Activated T-cell treated with anti-CD3 and anti-CD28 coated beads for 1 hour (primary cell): ENCODE results near the gene PYGO2.
"Not testable (repeated sequence)": the region's sequence is repeated elsewhere in the genome, so short reads cannot be mapped to it uniquely, and the experiment has no call there.

Experiments used
- DNase-seq: peaks from one replicate; pipeline ENCODE4 v3.0.0-alpha.2; 2020; ENCODE audit warnings: low read depth

Gene PYGO2

DNA sequence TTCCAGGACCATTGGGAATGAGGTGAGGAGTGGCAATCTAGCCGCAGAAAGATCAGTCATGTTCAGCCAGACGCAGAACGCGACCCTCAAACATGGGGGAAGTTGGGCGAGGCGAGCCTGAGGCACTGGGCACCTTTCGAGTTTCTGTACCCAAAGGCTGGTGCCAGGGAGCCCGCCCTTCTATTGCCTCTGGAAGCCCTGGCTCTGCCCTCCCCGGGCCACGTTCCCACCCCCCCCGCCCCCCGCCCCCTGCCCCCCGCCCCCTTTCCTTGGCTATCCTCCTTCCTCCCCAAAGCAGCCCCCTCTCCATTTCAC lies 38.8 kb upstream of the PYGO2 start:
- DNase-seq, result no peak

DNA sequence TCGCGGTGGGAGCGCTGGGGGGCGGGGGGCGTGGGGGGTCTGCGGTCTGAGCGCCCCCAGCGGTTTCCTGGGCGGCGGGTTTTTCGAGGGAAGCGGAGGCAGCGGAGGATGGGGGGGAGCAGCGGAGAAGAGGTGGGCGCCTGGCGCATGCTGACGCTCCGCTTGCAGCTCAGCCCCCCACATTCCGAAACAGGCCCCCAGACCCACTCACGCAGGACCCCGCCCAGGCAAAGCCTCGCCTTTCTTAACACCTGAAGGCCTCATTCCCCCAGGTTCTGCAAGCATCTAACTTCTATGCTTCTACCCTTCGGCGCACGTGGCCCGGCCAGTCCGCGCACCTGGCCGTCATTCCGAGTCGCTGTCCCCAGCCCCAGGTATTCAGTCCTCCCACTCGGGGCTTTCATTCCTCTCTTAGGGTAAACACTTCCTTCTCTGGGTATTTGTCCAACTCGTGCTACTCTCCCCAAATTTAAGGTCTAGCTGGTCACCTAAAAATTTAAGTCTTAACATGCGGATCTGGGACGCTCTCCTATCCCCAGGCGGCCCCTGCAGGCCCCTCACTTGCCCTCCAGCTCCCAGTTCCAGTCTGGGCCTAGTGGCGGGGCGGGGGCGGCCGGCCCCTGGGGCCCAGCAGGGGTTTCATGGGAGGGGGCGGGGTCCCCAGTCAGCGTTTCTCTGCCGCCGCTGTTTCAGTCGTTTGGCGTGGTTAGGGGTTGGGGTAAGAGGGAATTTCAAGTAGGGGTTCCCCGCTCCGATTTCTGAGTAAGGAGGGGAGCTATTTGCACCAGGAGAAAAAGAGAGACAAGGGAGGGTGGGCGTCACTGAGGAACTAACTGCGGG lies 38.2 kb upstream of the PYGO2 start:
- DNase-seq, result no peak

DNA sequence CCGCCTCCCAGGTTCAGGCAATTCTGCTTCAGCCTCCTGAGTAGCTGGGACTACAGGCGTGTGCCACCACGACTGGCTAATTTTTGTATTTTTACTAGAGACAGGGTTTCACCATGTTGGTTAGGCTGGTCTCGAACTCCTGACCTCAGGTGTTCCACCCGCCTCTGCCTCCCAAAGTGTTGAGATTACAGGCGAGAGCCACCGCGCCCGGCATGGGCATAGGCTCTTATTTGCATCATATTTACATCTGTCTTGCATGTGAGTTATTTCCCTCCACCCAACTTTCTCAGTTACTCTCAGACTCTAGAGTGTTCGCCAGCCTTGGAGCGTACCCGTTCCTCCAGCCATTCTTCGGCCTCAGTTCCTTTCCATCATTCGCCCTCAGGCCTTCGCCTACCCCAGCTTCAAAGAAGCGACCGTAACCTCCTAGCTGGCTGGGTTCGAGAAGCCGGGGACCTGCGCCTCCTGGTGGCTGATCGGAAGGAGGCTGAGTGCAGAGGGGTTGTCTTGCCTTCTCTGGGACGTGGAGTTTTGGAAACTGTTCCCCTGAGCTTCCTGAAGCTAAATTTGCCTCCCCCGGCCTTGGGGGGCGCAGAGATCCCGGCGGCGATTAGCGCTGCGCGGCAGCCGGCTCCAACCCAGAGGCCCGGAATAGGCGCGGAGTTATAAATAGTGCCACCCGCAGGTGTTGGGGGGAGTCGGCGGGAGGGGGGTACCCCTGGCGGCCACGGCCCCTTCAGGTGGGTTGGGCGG lies 37.4 kb upstream of the PYGO2 start:
- peak; percentile 60 for DNase-seq

- DNase-seq, result no peak
Observed at GRCh38 chr1:154998201-154998780, 36.7 kb upstream of the PYGO2 start.

- no peak for DNase-seq
Observed at GRCh38 chr1:154996966-154997701, 35.6 kb upstream of the PYGO2 start.

DNA sequence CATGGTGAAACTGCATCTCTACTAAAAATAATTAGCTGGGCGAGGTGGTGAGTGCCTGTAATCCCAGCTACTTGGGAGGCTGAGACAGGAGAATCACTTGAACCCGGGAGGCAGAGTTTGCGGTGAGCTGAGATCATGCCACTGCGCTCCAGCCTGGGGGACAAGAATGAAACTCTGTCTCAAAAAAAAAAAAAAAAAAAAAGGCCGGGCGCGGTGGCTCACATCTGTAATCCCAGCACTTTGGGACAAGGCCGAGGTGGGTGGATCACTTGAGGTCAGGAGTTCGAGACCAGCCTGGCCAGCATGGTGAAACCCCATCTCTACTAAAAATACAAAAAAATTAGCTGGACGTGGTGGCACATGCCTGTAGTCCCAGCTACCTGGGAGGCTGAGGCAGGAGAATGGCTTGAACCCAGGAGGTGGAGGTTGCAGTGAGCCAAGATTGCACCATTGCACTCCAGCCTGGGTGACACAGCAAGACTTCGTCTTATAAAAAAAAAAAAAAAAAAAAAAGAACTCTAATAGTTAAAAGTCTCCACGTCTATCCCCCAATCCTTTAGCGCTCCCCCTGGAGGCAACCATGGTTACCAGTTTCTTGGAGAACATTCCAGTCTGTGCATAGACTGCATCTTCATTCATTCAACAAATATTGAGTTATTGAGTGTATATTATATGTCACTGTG lies 33.9 kb upstream of the PYGO2 start:
- DNase-seq, result not testable (repeated sequence)

DNA sequence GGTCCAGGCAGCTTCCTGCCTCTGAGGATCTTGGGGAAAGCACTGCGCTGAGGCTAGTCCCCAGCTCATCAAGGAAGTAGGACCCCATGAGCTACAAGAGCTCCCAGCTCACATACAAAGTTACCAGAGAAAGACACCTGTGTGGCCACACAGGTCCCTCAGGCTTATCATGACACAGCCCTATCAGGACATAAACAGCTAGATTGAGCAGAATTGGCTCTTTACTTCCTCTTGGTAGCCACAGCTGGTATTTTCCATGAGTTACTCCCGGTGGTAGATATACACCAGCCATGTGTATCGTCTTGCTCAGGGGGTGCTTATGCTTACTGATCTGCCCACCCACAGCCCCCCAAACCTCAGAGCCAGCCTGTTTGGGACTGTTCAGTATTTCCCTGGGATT lies 33.0 kb upstream of the PYGO2 start:
- DNase-seq, result no peak

GRCh38 chr1:154994269-154994587 lies 32.6 kb upstream of the PYGO2 start:
- no peak for DNase-seq

DNA sequence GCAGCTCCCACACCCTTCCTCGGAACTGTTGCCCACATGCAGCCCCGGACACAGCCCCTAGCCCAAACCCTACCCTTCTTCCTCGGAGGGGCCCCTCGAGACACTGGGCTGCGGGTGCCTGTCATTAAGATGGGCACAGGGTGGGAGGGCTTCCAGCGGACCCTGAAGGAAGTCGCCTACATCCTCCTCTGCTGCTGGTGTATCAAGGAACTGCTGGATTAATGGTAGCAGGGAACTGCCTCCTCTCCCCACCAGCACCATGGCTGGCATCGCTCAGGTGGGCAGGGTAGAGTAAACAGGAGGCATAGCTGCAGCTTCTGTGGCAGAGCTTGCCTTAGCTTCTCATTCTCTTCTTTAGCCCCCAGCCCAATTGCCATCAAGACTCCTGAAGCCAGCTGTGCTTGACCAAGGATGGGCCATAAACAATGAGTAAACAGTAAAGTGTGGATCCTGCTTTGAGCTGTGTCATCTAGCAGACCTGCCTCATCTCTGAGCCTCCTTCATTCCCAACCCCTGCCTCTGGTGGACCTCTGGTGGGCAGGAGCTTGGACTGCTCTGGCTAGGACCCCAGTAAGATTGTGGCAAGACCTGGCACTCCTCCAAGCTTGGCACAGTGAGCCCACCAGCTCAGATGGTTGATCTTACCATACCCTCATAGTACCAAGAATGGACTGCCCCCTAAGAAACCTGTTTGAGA lies 32.1 kb upstream of the PYGO2 start, which contains the start of gene LENEP:
Gene LENEP, plus strand, starts transcription at position 15 of the 697 bp plus-strand sequence. Its CDS starts 22 bp downstream, at position 37.
- no peak for DNase-seq

DNA sequence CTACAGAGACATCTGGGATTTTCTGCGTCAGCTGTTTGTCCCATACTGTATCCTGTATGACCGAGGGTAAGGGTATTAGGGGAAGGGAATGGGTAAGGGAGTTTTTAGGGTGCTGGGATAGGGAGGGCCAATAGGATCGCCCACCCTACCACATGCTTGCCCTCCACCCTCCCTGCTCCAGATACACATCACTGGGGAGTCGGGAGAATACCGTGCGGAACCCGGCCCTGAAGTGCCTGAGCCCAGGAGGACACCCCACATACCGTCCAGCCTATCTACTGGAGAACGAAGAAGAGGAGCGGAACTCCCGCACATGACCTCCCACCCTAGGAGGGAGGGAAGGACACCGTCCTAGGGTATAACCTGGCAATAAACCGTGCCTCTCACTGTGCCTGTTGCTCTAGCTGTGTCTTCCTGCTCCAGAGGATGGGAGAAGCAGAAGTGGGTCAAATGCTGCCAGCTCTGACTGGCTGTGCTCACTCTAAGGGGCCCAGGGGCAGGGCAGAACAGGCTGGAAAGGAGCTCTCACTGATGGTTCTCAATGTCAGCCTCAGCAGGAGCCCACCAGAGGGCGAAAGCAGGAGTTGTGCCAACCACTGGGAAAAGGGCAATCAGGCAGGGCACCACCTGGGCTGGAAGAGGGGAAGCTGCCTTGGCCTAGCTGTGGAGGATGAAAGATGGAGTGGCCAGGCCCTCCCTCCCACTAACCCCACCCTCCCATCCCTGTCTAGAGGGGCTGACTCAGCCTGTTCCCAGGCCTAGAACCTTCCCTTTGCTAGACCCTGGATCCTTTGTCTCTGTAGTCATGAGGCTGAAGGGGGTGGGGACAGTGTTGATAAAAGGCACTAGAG lies 31.4 kb upstream of the PYGO2 start:
- no peak for DNase-seq

DNA sequence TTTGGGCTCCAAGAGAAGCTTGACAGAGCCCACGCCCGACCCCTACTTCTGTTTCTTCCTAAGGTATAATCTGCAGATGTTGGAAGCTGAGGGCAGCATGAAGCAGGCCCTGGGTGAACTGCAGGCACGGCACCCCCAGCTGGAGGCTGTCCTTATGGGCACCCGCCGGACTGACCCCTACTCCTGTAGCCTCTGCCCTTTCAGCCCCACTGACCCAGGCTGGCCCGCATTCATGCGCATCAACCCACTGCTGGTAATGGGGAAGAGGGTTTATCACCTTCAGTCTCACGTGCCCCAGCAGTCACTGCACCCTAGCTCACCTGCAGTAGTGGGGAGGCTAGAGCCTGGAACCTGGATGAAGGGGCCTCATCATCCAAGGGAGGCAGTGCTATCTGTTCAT lies 28.7 kb upstream of the PYGO2 start:
- DNase-seq, result no peak

- no peak for DNase-seq
Observed at GRCh38 chr1:154989195-154989860, 27.7 kb upstream of the PYGO2 start.

DNA sequence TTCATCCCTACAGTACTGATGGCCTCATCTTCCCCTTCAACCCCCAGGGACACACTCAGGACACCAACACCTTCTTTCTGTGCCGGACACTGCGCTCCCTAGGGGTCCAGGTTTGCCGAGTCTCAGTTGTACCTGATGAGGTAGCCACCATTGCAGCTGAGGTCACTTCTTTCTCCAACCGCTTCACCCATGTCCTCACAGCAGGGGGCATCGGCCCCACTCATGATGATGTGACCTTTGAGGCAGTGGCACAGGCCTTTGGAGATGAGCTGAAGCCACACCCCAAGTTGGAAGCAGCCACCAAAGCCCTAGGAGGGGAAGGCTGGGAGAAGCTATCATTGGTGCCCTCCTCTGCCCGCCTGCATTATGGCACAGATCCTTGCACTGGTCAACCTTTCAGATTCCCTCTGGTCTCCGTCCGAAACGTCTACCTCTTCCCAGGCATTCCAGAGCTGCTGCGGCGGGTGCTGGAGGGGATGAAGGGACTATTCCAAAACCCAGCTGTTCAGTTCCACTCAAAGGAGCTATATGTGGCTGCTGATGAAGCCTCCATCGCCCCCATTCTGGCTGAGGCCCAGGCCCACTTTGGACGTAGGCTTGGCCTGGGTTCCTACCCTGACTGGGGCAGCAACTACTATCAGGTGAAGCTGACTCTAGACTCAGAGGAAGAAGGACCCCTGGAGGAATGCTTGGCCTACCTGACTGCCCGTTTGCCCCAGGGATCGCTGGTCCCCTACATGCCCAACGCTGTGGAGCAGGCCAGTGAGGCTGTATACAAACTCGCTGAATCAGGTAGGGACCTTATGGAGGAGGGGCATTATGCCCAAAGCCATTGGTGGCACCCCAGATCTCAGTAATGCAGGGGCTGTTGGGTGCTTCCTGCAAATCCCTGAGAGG lies 26.7 kb upstream of the PYGO2 start:
- no peak for DNase-seq

DNA sequence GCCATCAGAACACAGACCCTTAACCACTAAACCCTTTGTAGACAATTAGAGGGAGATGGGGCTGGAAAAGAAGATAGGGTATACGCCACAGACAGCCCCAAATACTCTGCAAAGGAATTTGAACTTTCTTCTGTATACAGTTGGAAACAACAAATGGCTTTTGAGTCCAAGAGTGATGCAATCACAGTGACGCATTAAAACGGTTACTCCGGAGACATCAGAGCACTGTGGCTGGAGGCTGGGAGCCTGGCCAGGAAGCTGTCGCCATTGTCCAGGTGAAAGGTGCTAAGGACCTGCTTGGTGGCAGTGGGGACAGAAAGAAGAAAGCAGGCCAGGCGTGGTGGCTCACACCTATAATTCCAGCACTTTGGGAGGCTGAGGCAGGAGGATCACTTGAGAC lies 25.7 kb upstream of the PYGO2 start:
- no peak for DNase-seq

GRCh38 chr1:154986736-154987135 lies 25.2 kb upstream of the PYGO2 start:
- DNase-seq, result not testable (repeated sequence)

DNA sequence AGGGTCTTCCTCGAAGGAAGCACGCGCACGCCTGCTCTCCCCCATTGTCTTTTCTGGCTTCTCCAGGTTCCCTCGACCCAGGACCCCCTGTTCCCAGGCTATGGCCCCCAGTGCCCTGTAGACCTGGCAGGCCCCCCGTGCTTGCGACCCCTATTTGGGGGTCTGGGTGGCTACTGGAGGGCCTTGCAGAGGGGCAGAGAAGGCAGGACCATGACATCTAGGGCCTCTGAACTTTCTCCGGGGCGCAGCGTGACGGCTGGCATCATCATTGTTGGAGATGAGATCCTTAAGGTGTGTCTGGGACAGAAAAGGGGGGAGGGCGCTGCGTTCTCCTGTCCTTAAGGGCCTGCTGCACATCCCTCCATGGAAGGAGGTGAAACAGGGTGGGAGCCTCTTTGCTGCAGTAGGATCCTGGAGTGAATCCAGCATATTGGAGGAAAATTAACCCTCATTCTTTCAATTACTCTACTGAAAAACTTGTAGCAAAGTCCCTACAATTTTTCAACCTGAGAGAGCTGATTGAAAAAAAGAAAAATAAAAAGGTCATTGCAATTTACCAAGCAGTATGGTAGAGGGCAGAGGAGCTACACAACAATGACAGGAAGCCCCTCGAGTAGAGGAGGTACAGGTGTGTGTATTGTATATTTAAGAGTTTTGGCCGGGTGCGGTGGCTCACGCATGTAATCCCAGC lies 22.3 kb upstream of the PYGO2 start:
- DNase-seq, result no peak

GRCh38 chr1:154982897-154983648 lies 21.5 kb upstream of the PYGO2 start, which contains the start of gene FLAD1:
FLAD1 (plus strand) TSS chr1:154983344; CDS start chr1:154983695, 351 bp downstream.
- DNase-seq, result peak; percentile 89
